HTR-8/SVneo (cell line): ENCODE data around the gene FBXL22.
A peak's percentile ranks its signal among the peaks of the same experiment; 100 is the strongest.

Source experiments
- DNase-seq: peaks from one replicate; pipeline ENCODE4 v3.0.0; 2011; ENCODE audit warnings: low spot score, mixed read lengths; ENCODE audit not compliant: insufficient read length
- FAIRE-seq: peaks from 2 replicates; lab custom pipeline; 2011; peaks lifted over from hg19 to GRCh38; lab: Jason Lieb, UNC

Gene FBXL22

DNA sequence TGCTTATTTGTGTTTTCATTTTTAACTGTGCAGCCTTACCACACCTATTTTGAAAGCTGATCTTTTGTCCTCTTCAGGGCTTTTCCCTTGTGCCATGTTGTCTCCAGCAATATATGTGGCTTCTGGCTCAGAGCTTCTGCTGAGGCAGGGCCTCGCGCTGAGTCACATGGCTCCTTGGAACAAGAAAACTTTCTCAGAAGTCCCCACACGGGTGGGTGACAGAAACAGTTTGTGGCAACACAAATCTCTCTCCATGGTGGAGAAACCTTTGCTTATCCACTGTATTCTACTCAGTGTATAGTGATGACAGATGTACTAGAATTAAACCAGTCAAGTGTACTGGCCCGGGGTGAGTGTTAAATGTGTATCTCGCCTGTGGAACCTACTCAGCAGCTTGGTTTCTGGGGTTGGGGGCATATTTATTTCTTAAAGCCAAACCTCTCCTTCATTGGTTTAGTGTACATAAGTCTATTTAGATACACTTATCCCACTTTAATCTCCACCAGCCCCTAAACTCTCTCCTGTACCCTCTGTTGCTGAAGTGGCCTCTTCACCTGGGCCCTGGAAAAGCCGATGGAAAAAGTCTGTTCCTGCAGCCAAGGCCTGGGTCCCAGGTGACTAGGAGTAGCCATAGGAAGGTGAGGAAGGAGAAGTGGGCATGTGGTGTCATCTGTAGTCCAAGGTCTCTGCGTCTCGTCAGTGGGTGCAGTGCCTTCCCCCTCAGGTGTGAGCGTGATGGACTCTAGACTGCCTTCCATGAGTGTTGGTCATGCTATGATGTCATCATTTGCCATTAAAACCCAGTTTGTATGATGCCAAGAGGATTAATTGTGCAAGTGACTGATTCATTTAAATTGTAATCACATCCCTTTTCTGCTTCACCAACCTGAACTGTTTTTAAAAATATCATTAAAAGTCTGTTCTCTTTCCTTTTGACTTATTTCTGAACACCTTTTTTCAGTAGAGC lies 3.2 kb upstream of the FBXL22 start:
- DNase-seq (no peak), FAIRE-seq (no peak)

GRCh38 chr15:63595065-63595464 lies 2.1 kb upstream of the FBXL22 start:
- no peak for DNase-seq
- no peak for FAIRE-seq

DNA sequence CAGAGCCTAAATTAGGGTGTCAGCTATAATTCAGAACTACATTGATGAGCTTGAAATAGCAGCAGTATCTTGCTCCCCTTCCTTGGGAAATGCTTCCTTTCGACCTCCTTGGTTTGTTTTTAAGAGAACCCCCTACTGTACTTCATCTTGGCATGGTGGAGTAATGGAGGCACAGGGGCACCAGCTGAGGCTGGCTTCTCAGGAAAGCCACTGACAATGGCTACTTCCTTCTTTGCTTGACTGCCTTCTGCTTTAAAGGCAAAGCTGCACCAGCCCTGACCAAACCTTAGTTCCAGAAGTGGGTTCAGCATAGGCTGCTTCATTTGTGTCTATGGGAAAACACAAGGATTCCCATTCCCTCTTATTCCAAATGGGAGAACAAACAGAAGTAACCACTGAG lies 1.5 kb upstream of the FBXL22 start:
- DNase-seq (no peak), FAIRE-seq (no peak)

GRCh38 chr15:63596676-63597037 lies 530 bp upstream of the FBXL22 start:
- DNase-seq (no peak), FAIRE-seq (no peak)

- FAIRE-seq (no peak), DNase-seq (no peak)
Observed at GRCh38 chr15:63597821-63598220, 634 bp downstream of the FBXL22 start.

DNA sequence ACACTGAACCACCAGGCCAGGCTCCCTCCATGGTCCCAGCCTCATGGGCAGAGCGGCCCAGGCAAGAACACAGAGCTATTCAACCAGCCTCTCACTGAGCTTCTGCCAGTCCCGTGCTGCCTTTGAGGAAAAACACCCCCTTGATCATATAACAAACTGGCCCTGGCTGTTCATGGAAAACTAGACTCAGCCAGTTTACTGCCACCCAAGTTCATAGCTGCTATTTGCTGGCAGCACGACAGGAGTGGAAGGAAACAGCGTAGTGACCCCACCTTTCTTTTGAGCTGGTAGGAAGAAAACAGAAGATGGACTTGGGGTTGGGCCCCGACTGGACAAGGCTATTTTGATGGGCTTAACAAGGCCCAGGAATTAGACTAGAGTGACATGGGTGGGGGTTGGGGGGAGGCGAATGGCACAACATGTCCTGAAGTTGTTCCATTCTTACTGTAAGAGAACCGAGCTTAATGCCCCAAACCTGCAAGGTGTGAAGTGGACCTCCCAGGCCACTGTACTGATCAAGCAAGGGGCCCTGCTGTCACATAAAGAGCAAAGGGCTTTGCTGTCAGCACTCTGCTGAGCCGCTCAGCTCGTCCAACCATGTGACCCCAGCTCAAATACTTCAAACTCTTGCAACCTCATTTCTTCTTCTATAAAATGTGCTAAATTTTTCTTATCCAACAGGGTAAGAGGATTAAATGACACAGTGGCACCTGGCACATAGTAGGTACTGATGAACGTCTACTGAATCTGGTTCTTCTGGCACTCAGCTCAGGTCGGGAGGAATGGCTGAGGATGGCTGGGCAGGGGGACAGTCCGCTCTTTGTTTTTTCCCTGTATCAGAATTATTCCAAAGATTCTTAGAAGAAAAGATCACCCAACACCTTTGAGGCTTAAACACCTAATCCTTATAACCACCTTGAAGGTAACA lies 1.6 kb downstream of the FBXL22 start:
- no peak for FAIRE-seq
- no peak for DNase-seq

GRCh38 chr15:63599401-63600000 lies 2.3 kb downstream of the FBXL22 start:
- DNase-seq (no peak), FAIRE-seq (no peak)

GRCh38 chr15:63600001-63600615 lies 2.9 kb downstream of the FBXL22 start:
- DNase-seq (no peak), FAIRE-seq (no peak)

GRCh38 chr15:63600616-63601025 lies 3.4 kb downstream of the FBXL22 start:
- peak; percentile 97 for FAIRE-seq
- peak; percentile 80 for DNase-seq

DNA sequence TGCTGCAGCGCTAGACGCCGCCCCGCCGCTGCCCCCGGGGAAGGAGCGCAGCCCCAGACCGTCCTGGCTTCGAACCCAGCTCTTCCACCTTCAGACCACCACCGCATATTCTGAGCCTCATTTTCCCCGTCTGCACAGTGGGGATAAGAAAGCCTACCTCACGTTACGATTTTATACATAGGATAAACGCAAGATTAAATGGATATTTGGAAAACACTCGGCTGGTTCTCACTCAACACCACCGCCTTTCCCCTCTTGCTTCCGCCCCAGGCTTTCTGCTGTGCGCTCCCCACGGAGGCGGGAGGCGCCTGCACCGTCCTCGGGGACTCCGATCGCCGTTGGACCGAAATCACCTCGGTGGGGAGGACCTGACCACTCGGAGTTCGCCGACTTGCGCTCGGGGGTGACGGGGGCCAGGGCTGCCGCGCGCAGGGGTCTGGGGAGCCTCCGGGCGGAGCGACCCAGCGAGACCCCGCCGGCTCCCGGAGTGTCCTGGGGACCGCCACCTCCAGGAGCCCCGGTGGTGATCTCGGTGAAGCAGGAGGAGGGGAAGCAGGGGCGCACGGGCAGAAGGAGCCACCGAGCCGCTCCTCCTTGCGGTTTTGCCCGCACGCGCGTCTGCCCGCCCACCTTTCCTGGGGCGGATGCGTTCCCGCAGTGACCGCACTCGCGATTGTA lies 4.0 kb downstream of the FBXL22 start:
- FAIRE-seq (no peak), DNase-seq (no peak)

GRCh38 chr15:63601704-63602185 lies 4.6 kb downstream of the FBXL22 start:
- no peak for FAIRE-seq

GRCh38 chr15:63602595-63602994 lies 5.4 kb downstream of the FBXL22 start:
- FAIRE-seq, result no peak
- no peak for DNase-seq

More at GRCh38 chr15:63601704-63602185, 4.6 kb downstream of the FBXL22 start:
- DNase-seq, result no peak

DNA sequence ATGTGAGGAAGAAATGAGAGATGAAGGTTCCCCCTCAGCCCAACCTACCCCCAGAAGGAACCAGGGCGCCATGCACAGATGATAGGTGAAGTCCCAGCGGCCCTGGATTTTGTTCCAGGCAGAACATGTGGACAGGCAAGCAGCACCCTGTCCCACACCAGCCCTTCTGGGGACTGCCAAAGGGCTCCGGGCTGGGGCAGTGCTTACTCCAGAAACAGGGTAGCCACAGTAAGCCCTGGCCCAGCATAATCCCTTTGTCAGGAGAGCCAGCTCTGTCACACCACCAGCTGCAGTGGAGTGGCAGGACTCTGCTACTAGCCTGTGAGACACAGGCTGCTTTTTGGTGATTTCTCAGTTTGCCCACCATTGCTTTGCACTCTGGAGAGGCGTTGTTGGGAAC lies 6.3 kb downstream of the FBXL22 start:
- no peak for DNase-seq
- no peak for FAIRE-seq

GRCh38 chr15:63604281-63604680 lies 7.1 kb downstream of the FBXL22 start:
- DNase-seq (no peak), FAIRE-seq (no peak)

DNA sequence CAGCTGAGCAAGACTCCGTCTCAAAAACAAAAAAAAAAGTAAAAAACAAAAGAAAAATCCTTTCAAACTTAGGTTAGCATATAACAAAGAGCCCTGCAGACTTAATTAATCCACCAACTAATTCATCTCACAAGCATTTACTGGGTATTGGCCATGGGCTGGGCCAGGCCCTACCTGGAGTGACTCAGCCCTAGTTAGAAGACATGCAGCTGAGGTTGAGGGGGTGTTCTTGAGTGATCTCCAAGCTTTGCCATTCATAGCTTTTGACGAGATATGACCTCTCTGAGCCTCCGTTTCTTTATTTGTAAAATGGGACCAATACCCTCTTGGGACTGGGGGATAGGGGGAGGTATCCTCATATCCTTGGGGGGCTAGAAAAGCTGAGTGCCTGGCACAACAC lies 7.8 kb downstream of the FBXL22 start:
- DNase-seq (no peak), FAIRE-seq (no peak)

DNA sequence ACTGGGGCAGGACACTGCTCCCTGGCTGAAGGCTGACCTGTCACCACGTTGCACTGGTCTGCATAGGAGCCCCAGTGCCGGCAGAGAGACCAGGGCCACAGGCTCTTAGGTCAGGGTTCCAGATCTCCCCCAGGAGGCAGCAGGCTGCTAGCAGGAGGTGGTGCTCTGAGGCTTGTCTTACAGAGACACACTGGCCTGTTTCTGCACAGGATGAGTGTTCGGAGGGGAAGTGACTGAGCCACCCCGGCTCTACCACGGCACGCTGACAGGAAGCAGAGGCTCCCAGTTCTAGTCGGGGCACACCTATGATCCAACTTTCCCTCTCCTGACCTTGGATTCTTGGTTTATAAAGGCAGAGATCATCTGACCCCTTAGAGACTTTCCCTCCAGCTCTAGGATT lies 8.6 kb downstream of the FBXL22 start:
- no peak for FAIRE-seq
- no peak for DNase-seq

DNA sequence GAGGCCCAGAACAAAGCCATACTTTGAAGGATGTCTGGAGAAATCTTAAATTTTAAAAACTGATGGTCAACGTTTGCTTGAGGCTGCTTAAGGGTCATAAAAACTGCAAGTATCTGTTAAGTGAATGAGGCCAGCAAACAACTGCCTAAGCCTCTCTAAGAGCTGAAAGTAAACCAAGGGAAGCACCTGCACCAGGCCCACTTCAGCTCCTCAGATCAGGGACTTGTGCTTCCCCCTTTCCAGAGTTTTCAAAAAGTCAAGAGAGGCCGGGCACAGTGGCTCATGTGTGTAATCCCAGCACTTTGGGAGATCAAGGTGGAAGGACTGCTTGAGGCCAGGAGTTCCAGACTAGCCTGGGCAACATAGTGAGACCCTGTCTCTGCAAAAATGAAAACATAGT lies 9.1 kb downstream of the FBXL22 start:
- FAIRE-seq, result no peak
- DNase-seq, result no peak

DNA sequence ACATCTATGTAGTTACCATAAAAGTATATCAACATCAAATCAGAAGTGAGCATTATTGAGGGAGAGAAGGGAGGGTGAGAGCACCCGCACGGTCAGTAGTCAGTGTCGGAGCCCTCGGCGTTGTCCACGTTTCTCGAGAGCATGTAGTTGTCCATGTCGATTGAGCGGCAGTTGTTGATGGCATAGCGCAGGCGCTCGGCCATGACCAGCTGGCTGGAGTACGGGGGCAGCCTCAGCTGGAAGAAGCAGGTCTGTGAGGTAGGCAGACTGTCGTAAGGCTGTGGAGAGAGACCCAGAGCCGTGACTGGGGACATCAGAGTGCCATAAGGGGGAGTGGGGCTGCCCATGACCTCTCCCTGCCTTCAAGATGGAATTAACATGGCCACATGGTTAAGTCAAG lies 11.8 kb downstream of the FBXL22 start:
- no peak for FAIRE-seq
- no peak for DNase-seq

DNA sequence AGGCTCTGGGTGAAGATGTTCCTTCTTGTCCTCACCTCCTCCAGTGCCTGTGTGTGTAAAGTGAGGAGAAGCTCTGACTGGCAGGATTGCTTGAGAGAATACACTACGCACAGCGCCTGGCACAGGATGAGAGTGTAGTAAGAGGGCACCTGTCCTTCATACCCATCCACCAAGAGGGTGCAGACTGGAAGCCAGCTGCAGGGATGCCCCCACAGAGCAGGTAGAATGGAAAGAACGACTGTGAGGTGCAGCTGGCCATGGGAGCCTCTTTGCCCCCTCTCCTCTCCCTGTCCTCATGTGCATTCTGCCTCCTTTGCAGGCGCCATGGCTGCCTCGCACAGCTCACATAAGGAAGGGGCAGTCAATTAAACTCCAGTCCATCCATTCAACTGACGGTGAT lies 12.3 kb downstream of the FBXL22 start:
- FAIRE-seq (no peak), DNase-seq (no peak)
